Activated CD8-positive, alpha-beta memory T cell treated with anti-CD3 and anti-CD28 coated beads for 36 hours (primary cell): Measurements from ENCODE around the gene PTBP1. TPM values are rescaled to one million over a fixed set of nuclear protein-coding genes. Genes with fewer than 3 reads are reported as not detected.

Experiments
- CTCF ChIA-PET: fragments of 350-600 bp; sonication (Branson Sonifier 250); formaldehyde crosslinking; loops from one replicate; lab custom pipeline; 2021; ENCODE audit warnings: antibody characterized with exemption; lab: Charles Lee
- POLR2A ChIA-PET: fragments of 350-600 bp; sonication (Branson Sonifier 250); formaldehyde crosslinking; loops from one replicate; lab custom pipeline; 2021; ENCODE audit warnings: antibody characterized with exemption; lab: Charles Lee
- total RNA-seq, 2 experiments: library from RNA; stranded (reverse); gene quantifications; one replicate each; pipeline ENCODE4 v1.2.3, GENCODE V29; 2021

PTBP1 gene
- total RNA-seq, 2 experiments from 2014 or later, result 872 to 908 TPM

- ChIA-PET CTCF (no interaction called here), POLR2A (no interaction called here)
Measured at GRCh38 chr19:861141-861755, 64.0 kb downstream of the PTBP1 start.

Other genes with a start within 250 kb of the PTBP1 start
- 100 to 1,000 TPM; 234 to 243 TPM for gene BSG, start 224.9 kb upstream of the PTBP1 start, total RNA-seq
- under 1 TPM; 0.40 to 0.55 TPM for gene HCN2, start 207.6 kb upstream of the PTBP1 start, total RNA-seq
- gene POLRMT, start 163.9 kb upstream of the PTBP1 start, total RNA-seq, result 10 to 100 TPM; 79.9 to 81.1 TPM
- gene FGF22, start 157.6 kb upstream of the PTBP1 start, total RNA-seq, result not detected
- 100 to 1,000 TPM; 104 to 110 TPM for gene RNF126, start 134.2 kb upstream of the PTBP1 start, total RNA-seq
- 1 to 10 TPM; 7.5 to 8.6 TPM for gene FSTL3, start 121.1 kb upstream of the PTBP1 start, total RNA-seq
- not detected for gene PRSS57, start 102.0 kb upstream of the PTBP1 start, total RNA-seq
- gene PALM, start 88.5 kb upstream of the PTBP1 start, total RNA-seq, result under 1 TPM in 1 of 2 experiments, not detected in 1; 0.13 TPM
- not detected for gene MISP, start 46.3 kb upstream of the PTBP1 start, total RNA-seq
- not detected for gene PLPPR3, start 24.5 kb downstream of the PTBP1 start, total RNA-seq
- gene AZU1, start 30.4 kb downstream of the PTBP1 start, total RNA-seq, result not detected
- gene PRTN3, start 43.5 kb downstream of the PTBP1 start, total RNA-seq, result not detected
- gene ELANE, start 54.9 kb downstream of the PTBP1 start, total RNA-seq, result not detected
- 1 to 10 TPM; 1.4 to 1.7 TPM for gene CFD, start 62.2 kb downstream of the PTBP1 start, total RNA-seq
- gene MED16, start 95.7 kb downstream of the PTBP1 start, total RNA-seq, result 10 to 100 TPM; 42.8 to 46.8 TPM
- not detected for gene RNU6-9, start 96.0 kb downstream of the PTBP1 start, total RNA-seq
- 10 to 100 TPM; 55.8 to 56.9 TPM for gene R3HDM4, start 115.8 kb downstream of the PTBP1 start, total RNA-seq
- gene KISS1R, start 119.9 kb downstream of the PTBP1 start, total RNA-seq, result 1 to 10 TPM; 6.7 to 7.2 TPM
- 10 to 100 TPM; 18.8 to 19.0 TPM for gene ARID3A, start 128.6 kb downstream of the PTBP1 start, total RNA-seq
- gene WDR18, start 186.9 kb downstream of the PTBP1 start, total RNA-seq, result 100 to 1,000 TPM; 121 to 126 TPM
- not detected for gene GRIN3B, start 203.0 kb downstream of the PTBP1 start, total RNA-seq
- gene TMEM259, start 223.7 kb downstream of the PTBP1 start, total RNA-seq, result 100 to 1,000 TPM; 132 to 141 TPM
- not detected for gene RNU6-2, start 224.1 kb downstream of the PTBP1 start, total RNA-seq
- gene CNN2, start 229.2 kb downstream of the PTBP1 start, total RNA-seq, result 10 to 100 TPM; 64.2 to 71.2 TPM
- gene ABCA7, start 242.7 kb downstream of the PTBP1 start, total RNA-seq, result 10 to 100 TPM; 16.1 to 17.2 TPM